Right forelimb (tissue), 1 donor: Measurements from ENCODE around the gene MEF2C.
"Not testable (repeated sequence)": the region's sequence is repeated elsewhere in the genome, so short reads cannot be mapped to it uniquely, and the experiment has no call there.

Experiments
- DNase-seq: peaks from one replicate; pipeline ENCODE4 v3.0.0-alpha.2; 2018

The MEF2C gene

GRCh38 chr5:88793797-88794196 is 89.2 kb downstream of the MEF2C start:
- DNase-seq = not testable (repeated sequence)

- no peak for DNase-seq
These were observed 90.7 kb downstream of the MEF2C start for GRCh38 chr5:88792144-88792840.

- DNase-seq = no peak
These were observed 95.1 kb downstream of the MEF2C start for GRCh38 chr5:88787856-88788255.

- no peak for DNase-seq
These were observed 96.2 kb downstream of the MEF2C start for GRCh38 chr5:88786789-88787188.

- DNase-seq = peak; percentile 48
These were observed 97.0 kb downstream of the MEF2C start for GRCh38 chr5:88785746-88786565.

- DNase-seq = no peak
These were observed 100.4 kb downstream of the MEF2C start for GRCh38 chr5:88782571-88782970.

- DNase-seq = no peak
These were observed 102.2 kb downstream of the MEF2C start for GRCh38 chr5:88780736-88781135.

- peak; percentile 50 for DNase-seq
These were observed 104.2 kb downstream of the MEF2C start for GRCh38 chr5:88778736-88779135.

GRCh38 chr5:88776692-88777091 is 106.3 kb downstream of the MEF2C start:
- no peak for DNase-seq

- DNase-seq = no peak
These were observed 110.2 kb downstream of the MEF2C start for GRCh38 chr5:88772831-88773230.

GRCh38 chr5:88772047-88772446 is 110.9 kb downstream of the MEF2C start:
- DNase-seq = no peak

GRCh38 chr5:88770276-88771257 is 112.4 kb downstream of the MEF2C start:
- DNase-seq = no peak

- peak; percentile 52 for DNase-seq
These were observed 113.8 kb downstream of the MEF2C start for GRCh38 chr5:88769165-88769564.

GRCh38 chr5:88768411-88768810 is 114.6 kb downstream of the MEF2C start:
- no peak for DNase-seq

GRCh38 chr5:88765798-88766197 is 117.2 kb downstream of the MEF2C start:
- no peak for DNase-seq

GRCh38 chr5:88765171-88765570 is 117.8 kb downstream of the MEF2C start:
- no peak for DNase-seq

- DNase-seq = no peak
These were observed 121.0 kb downstream of the MEF2C start for GRCh38 chr5:88761939-88762338.

- DNase-seq = no peak
These were observed 121.6 kb downstream of the MEF2C start for GRCh38 chr5:88761269-88761850.

- no peak for DNase-seq
These were observed 122.5 kb downstream of the MEF2C start for GRCh38 chr5:88760527-88760926.

- no peak for DNase-seq
These were observed 124.4 kb downstream of the MEF2C start for GRCh38 chr5:88758591-88758990.

- DNase-seq = no peak
These were observed 124.8 kb downstream of the MEF2C start for GRCh38 chr5:88758184-88758583.

- no peak for DNase-seq
These were observed 126.0 kb downstream of the MEF2C start for GRCh38 chr5:88756953-88757352.

- no peak for DNase-seq
These were observed 134.3 kb downstream of the MEF2C start for GRCh38 chr5:88748666-88749065.
